Mesothelial cell of epicardium (in vitro differentiated cells): Measurements from ENCODE around the gene CPT1B. TPM values are rescaled to one million over a fixed set of nuclear protein-coding genes. Genes with fewer than 3 reads are reported as not detected.
A peak's percentile ranks its signal among the peaks of the same experiment; 100 is the strongest.

ENCODE experiments used
- DNase-seq, 2 experiments: peaks; one replicate each; pipeline ENCODE4 v3.0.0; 2021; ENCODE audit warnings: low spot score in 2 of 2; ENCODE audit not compliant: unreplicated experiment in 2 of 2
- H3K27ac Mint-ChIP-seq: 2 replicates; pipeline ENCODE4 v1.8.0; 2021; ENCODE audit warnings: mixed read lengths
- H3K27me3 Mint-ChIP-seq: 2 replicates; pipeline ENCODE4 v1.8.0; 2021; ENCODE audit warnings: low read depth, mixed read lengths
- H3K36me3 Mint-ChIP-seq: 2 replicates; pipeline ENCODE4 v1.8.0; 2021; ENCODE audit warnings: mixed read lengths
- H3K4me1 Mint-ChIP-seq: 2 replicates; pipeline ENCODE4 v1.8.0; 2021; ENCODE audit warnings: mixed read lengths
- H3K4me3 Mint-ChIP-seq: 2 replicates; pipeline ENCODE4 v1.8.0; 2021; ENCODE audit warnings: mild to moderate bottlenecking, moderate library complexity, mixed read lengths
- H3K9me3 Mint-ChIP-seq: 2 replicates; pipeline ENCODE4 v1.8.0; 2021; ENCODE audit warnings: mixed read lengths
- CTCF ChIP-seq: fragments of 200-600 bp; sonication (generic); IDR thresholded peaks from one replicate; pipeline ENCODE4 v1.5.0; 2021; ENCODE audit warnings: antibody characterized with exemption; ENCODE audit not compliant: unreplicated experiment
- total RNA-seq: library from RNA; stranded (reverse); gene quantifications from 3 replicates; pipeline ENCODE4 v1.2.1, GENCODE V29; 2021

Gene CPT1B
- total RNA-seq, 1 donor from 2014 or later = 109 TPM

GRCh38 chr22:50529897-50530579 lies 48.2 kb downstream of the CPT1B start, which contains the start of gene TYMP:
Gene TYMP (minus strand): TSS chr22:50530012. CDS start chr22:50529709, 303 bp downstream.
- Mint-ChIP-seq H3K9me3 (no peaks in the 10 kb centered on the region), H3K4me1 (peaks cover 31% of the 10 kb centered on the region), H3K27ac (no peak within 1 kb of the TSS), H3K4me3 (peak within 1 kb of the TSS; percentile 65), H3K36me3 (no peaks in the 10 kb centered on the region), H3K27me3 (peaks cover 38% of the 10 kb centered on the region)
- DNase-seq = peak in 1 of 2 experiments; percentile 27
- TF ChIP-seq CTCF = no peak

GRCh38 chr22:50529416-50529896 lies 48.8 kb downstream of the CPT1B start:
- no peak for DNase-seq
- peaks cover 35% of the 10 kb centered on the region for H3K4me1 Mint-ChIP-seq
- H3K9me3 Mint-ChIP-seq = no peaks in the 10 kb centered on the region
- H3K4me3 Mint-ChIP-seq = peak overlapping the region; percentile 13
- H3K36me3 Mint-ChIP-seq = no peaks in the 10 kb centered on the region
- H3K27ac Mint-ChIP-seq = no peak overlapping the region
- H3K27me3 Mint-ChIP-seq = peaks cover 38% of the 10 kb centered on the region
- no peak for TF ChIP-seq CTCF

- Mint-ChIP-seq H3K4me3 (peak overlapping the region; percentile 62), H3K4me1 (peaks cover 30% of the 10 kb centered on the region), H3K27me3 (peaks cover 38% of the 10 kb centered on the region), H3K27ac (no peak overlapping the region), H3K9me3 (no peaks in the 10 kb centered on the region), H3K36me3 (no peaks in the 10 kb centered on the region)
- no peak for DNase-seq
- no peak for TF ChIP-seq CTCF
These were observed 49.4 kb downstream of the CPT1B start for GRCh38 chr22:50528682-50529415.

- DNase-seq = no peak
- Mint-ChIP-seq H3K4me1 (peaks cover 23% of the 10 kb centered on the region), H3K36me3 (no peaks in the 10 kb centered on the region), H3K9me3 (no peaks in the 10 kb centered on the region), H3K27ac (no peak overlapping the region), H3K4me3 (peak overlapping the region; percentile 62), H3K27me3 (peaks cover 35% of the 10 kb centered on the region)
- no peak for TF ChIP-seq CTCF
These were observed 50.1 kb downstream of the CPT1B start for GRCh38 chr22:50527921-50528681.
